K562 (cell line): ENCODE results near the gene ATP5ME.

Source experiments
- ATF7 ChIP-seq: fragments of 450-650 bp; IDR thresholded peaks from 2 replicates; pipeline ENCODE4 v1.7.1; 2014; ENCODE audit warnings: mild to moderate bottlenecking, moderate library complexity
- CEBPB ChIP-seq: fragments of 450-650 bp; IDR thresholded peaks from 2 replicates; pipeline ENCODE4 v1.6.1; 2016; ENCODE audit warnings: missing genetic modification characterization, missing compliant biosample characterization
- JUND ChIP-seq, 2 experiments: IDR thresholded peaks; 2 replicates in 1 of 2; 3 replicates in 1 of 2; pipeline ENCODE4 v1.6.1; 2011; ENCODE audit warnings: borderline replicate concordance in 2 of 2, low read depth in 2 of 2, low read length in 2 of 2, improper control_type of control experiment in 1 of 2, missing biosample characterization in 1 of 2, missing genetic modification characterization in 1 of 2, missing genetic modification reagents in 1 of 2
- MYBL2 ChIP-seq, 2 experiments: fragments of 450-650 bp in 1 of 2; sonication (generic) in 1 of 2; formaldehyde crosslinking in 1 of 2; IDR thresholded peaks; 2 replicates each; pipeline versions ENCODE4 v1.6.1 to v1.8.1; 2017 to 2022; ENCODE audit warnings: borderline replicate concordance in 1 of 2, inconsistent platforms in 1 of 2, low read depth in 1 of 2, mild to moderate bottlenecking in 1 of 2, missing genetic modification reagents in 1 of 2, moderate library complexity in 1 of 2
- PPARD ChIP-seq: fragments of 250-450 bp; sonication (Bioruptor Pico); IDR thresholded peaks from 2 replicates; pipeline ENCODE4 v1.8.0; 2022; ENCODE audit warnings: inconsistent platforms, mild to moderate bottlenecking, moderate library complexity
- RAD51 ChIP-seq: fragments of 450-650 bp; IDR thresholded peaks from 2 replicates; pipeline ENCODE4 v1.7.1; 2016; ENCODE audit warnings: low read depth, mild to moderate bottlenecking, borderline replicate concordance
- ZBTB26 ChIP-seq: fragments of 450-650 bp; formaldehyde crosslinking; IDR thresholded peaks from 2 replicates; pipeline ENCODE4 v1.4.0; 2022; ENCODE audit warnings: missing genetic modification characterization
- ZBTB49 ChIP-seq: sonication (generic); formaldehyde crosslinking; IDR thresholded peaks from 2 replicates; pipeline ENCODE4 v1.8.0; 2022; ENCODE audit warnings: missing genetic modification reagents, mild to moderate bottlenecking, borderline replicate concordance
- ZNF785 ChIP-seq: fragments of 250-450 bp; sonication (Bioruptor Pico); IDR thresholded peaks from 2 replicates; pipeline ENCODE4 v1.4.0; 2020; ENCODE audit warnings: mild to moderate bottlenecking
- TF ChIP-seq, protein P1 (sequence below), 3 experiments: IDR thresholded peaks in 2 of 3; conservative IDR thresholded peaks in 1 of 3; 2 replicates each; pipeline ENCODE4 v1.5.1; 2011 to 2012; ENCODE audit warnings: low read length in 3 of 3, mild to moderate bottlenecking in 3 of 3, control low read depth in 2 of 3, improper control_type of control experiment in 1 of 3, inconsistent platforms in 1 of 3, low read depth in 1 of 3, mixed read lengths in 1 of 3, moderate library complexity in 1 of 3; ENCODE audit not compliant: insufficient read depth in 2 of 3
- TF ChIP-seq, protein P2 (sequence below): sonication (generic); formaldehyde crosslinking; IDR thresholded peaks from 2 replicates; pipeline ENCODE4 v1.9.0; 2022; ENCODE audit warnings: mild to moderate bottlenecking, missing genetic modification reagents
- TF ChIP-seq, protein P3 (sequence below): sonication (generic); formaldehyde crosslinking; IDR thresholded peaks from 2 replicates; pipeline ENCODE4 v1.8.1; 2023; ENCODE audit warnings: mild to moderate bottlenecking, missing genetic modification reagents, moderate library complexity
- TF ChIP-seq, protein P4 (sequence below): sonication (generic); formaldehyde crosslinking; IDR thresholded peaks from 2 replicates; pipeline ENCODE4 v1.8.0; 2023; ENCODE audit warnings: mild to moderate bottlenecking, missing genetic modification reagents
- TF ChIP-seq, protein P5 (sequence below): sonication (generic); formaldehyde crosslinking; IDR thresholded peaks from 2 replicates; pipeline ENCODE4 v1.8.0; 2022; ENCODE audit warnings: mild to moderate bottlenecking, low read depth, missing genetic modification reagents

DNA sequence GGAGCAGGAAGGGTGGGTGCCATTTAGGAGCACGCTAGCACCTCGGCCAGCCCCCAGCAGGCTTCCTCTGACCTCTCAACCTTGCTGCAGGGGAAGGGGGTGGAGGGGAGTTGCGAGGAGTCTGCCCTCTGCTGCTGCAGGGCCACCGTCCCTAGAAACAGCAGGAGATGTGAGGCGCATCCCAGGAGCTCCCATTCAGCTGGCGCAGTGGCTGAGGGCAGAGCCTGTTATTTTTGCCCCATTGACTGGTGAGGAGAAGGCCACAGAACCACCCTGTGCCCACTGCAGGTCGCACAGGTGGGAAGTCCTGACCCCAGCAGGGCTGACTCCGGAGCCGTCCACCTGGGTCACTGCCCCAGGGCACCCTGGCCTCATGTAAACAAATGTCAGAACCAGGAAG, 40.7 kb downstream of the ATP5ME start:
- TF ChIP-seq, protein P1, sequence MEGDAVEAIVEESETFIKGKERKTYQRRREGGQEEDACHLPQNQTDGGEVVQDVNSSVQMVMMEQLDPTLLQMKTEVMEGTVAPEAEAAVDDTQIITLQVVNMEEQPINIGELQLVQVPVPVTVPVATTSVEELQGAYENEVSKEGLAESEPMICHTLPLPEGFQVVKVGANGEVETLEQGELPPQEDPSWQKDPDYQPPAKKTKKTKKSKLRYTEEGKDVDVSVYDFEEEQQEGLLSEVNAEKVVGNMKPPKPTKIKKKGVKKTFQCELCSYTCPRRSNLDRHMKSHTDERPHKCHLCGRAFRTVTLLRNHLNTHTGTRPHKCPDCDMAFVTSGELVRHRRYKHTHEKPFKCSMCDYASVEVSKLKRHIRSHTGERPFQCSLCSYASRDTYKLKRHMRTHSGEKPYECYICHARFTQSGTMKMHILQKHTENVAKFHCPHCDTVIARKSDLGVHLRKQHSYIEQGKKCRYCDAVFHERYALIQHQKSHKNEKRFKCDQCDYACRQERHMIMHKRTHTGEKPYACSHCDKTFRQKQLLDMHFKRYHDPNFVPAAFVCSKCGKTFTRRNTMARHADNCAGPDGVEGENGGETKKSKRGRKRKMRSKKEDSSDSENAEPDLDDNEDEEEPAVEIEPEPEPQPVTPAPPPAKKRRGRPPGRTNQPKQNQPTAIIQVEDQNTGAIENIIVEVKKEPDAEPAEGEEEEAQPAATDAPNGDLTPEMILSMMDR (IDR thresholded peaks at IDR 0.05 in 2 of 3, conservative IDR thresholded peaks at IDR 0.05 in 1 of 3; ENCODE audit: insufficient read depth in 2 of 3, low read depth in 1 of 3, low read length in 3 of 3) = no peak
- TF ChIP-seq, protein P2, sequence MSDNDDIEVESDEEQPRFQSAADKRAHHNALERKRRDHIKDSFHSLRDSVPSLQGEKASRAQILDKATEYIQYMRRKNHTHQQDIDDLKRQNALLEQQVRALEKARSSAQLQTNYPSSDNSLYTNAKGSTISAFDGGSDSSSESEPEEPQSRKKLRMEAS = no peak
- TF ChIP-seq MYBL2 (IDR thresholded peaks at IDR 0.05; ENCODE audit: low read depth) (no peak), MYBL2 (CRISPR knock-in tag; IDR thresholded peaks at IDR 0.05; ENCODE audit: borderline replicate concordance) (no peak), CEBPB (tag) (no peak), ZBTB26 (CRISPR knock-in tag) (no peak), RAD51 (no peak), ZNF785 (CRISPR knock-in tag) (no peak), PPARD (no peak), ATF7 (no peak), ZBTB49 (CRISPR knock-in tag) (no peak), JUND (IDR thresholded peaks at IDR 0.05; ENCODE audit: borderline replicate concordance, low read depth, low read length) (no peak), JUND (tag; IDR thresholded peaks at IDR 0.05; ENCODE audit: borderline replicate concordance, low read depth, low read length) (no peak)
- TF ChIP-seq, protein P3, sequence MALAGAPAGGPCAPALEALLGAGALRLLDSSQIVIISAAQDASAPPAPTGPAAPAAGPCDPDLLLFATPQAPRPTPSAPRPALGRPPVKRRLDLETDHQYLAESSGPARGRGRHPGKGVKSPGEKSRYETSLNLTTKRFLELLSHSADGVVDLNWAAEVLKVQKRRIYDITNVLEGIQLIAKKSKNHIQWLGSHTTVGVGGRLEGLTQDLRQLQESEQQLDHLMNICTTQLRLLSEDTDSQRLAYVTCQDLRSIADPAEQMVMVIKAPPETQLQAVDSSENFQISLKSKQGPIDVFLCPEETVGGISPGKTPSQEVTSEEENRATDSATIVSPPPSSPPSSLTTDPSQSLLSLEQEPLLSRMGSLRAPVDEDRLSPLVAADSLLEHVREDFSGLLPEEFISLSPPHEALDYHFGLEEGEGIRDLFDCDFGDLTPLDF (CRISPR knock-in tag) = no peak
- TF ChIP-seq, protein P4, sequence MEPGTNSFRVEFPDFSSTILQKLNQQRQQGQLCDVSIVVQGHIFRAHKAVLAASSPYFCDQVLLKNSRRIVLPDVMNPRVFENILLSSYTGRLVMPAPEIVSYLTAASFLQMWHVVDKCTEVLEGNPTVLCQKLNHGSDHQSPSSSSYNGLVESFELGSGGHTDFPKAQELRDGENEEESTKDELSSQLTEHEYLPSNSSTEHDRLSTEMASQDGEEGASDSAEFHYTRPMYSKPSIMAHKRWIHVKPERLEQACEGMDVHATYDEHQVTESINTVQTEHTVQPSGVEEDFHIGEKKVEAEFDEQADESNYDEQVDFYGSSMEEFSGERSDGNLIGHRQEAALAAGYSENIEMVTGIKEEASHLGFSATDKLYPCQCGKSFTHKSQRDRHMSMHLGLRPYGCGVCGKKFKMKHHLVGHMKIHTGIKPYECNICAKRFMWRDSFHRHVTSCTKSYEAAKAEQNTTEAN = no peak
- TF ChIP-seq, protein P5, sequence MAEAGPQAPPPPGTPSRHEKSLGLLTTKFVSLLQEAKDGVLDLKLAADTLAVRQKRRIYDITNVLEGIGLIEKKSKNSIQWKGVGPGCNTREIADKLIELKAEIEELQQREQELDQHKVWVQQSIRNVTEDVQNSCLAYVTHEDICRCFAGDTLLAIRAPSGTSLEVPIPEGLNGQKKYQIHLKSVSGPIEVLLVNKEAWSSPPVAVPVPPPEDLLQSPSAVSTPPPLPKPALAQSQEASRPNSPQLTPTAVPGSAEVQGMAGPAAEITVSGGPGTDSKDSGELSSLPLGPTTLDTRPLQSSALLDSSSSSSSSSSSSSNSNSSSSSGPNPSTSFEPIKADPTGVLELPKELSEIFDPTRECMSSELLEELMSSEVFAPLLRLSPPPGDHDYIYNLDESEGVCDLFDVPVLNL (CRISPR knock-in tag) = no peak
